Mucosa of stomach (tissue), 1 donor: ENCODE measurements around the gene RBP3.

Source experiments
- H3K27me3 ChIP-seq: one replicate; pipeline ENCODE4 v1.7.0; 2013; ENCODE audit warnings: mild to moderate bottlenecking, low read length; ENCODE audit not compliant: control insufficient read depth, insufficient read depth
- H3K36me3 ChIP-seq: one replicate; pipeline ENCODE4 v1.7.0; 2013; ENCODE audit warnings: low read length; ENCODE audit not compliant: control insufficient read depth, insufficient read depth
- H3K4me1 ChIP-seq: one replicate; pipeline ENCODE4 v1.7.0; 2013; ENCODE audit warnings: mild to moderate bottlenecking, low read length; ENCODE audit not compliant: control insufficient read depth, insufficient read depth
- H3K4me3 ChIP-seq: one replicate; pipeline ENCODE4 v1.7.0; 2013; ENCODE audit warnings: low read length
- H3K9ac ChIP-seq: one replicate; pipeline ENCODE4 v1.7.0; 2013; ENCODE audit warnings: mild to moderate bottlenecking, low read length, moderate library complexity
- H3K9me3 ChIP-seq: one replicate; pipeline ENCODE4 v1.7.0; 2013; ENCODE audit warnings: mild to moderate bottlenecking, low read length, moderate library complexity; ENCODE audit not compliant: control insufficient read depth
- donor health status: Pancreatic carcinoma.

Gene RBP3

DNA sequence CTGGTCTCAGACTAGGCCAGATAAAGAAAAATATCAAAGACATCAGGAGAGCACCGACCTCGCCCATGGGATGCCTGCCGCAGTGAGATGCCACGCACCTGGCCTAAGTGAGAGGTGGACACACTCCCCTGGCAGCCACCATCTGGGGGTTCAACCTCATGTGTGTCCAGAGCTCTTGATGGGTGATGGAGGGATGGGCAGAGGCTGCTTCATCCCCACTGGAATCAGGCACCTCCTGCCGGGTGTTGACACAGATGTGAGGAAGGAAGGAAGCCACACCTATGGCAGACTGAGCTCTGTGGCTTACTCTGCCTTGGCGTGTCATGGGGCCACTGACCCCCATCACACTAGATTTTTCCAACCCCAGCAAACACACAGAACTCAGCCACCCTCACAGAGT is 24.6 kb downstream of the RBP3 start:
- Histone ChIP-seq H3K27me3 (no peaks in the 10 kb centered on the region), H3K9ac (no peak overlapping the region), H3K4me3 (no peak overlapping the region), H3K36me3 (no peaks in the 10 kb centered on the region), H3K4me1 (peaks cover 9% of the 10 kb centered on the region), H3K9me3 (no peaks in the 10 kb centered on the region)

GRCh38 chr10:47374611-47375536 is 26.7 kb downstream of the RBP3 start:
- H3K9me3 ChIP-seq = no peaks in the 10 kb centered on the region
- H3K9ac ChIP-seq = no peak overlapping the region
- H3K36me3 ChIP-seq = no peaks in the 10 kb centered on the region
- H3K4me3 ChIP-seq = no peak overlapping the region
- no peaks in the 10 kb centered on the region for H3K27me3 ChIP-seq
- H3K4me1 ChIP-seq = peaks cover 14% of the 10 kb centered on the region

GRCh38 chr10:47376522-47377220 is 28.5 kb downstream of the RBP3 start:
- Histone ChIP-seq H3K4me1 (peaks cover 29% of the 10 kb centered on the region), H3K27me3 (no peaks in the 10 kb centered on the region), H3K4me3 (no peak overlapping the region), H3K36me3 (no peaks in the 10 kb centered on the region), H3K9me3 (no peaks in the 10 kb centered on the region), H3K9ac (no peak overlapping the region)

GRCh38 chr10:47378183-47378510 is 30.0 kb downstream of the RBP3 start:
- Histone ChIP-seq H3K4me3 (no peak overlapping the region), H3K27me3 (no peaks in the 10 kb centered on the region), H3K9ac (no peak overlapping the region), H3K4me1 (peaks cover 34% of the 10 kb centered on the region), H3K9me3 (no peaks in the 10 kb centered on the region), H3K36me3 (no peaks in the 10 kb centered on the region)

DNA sequence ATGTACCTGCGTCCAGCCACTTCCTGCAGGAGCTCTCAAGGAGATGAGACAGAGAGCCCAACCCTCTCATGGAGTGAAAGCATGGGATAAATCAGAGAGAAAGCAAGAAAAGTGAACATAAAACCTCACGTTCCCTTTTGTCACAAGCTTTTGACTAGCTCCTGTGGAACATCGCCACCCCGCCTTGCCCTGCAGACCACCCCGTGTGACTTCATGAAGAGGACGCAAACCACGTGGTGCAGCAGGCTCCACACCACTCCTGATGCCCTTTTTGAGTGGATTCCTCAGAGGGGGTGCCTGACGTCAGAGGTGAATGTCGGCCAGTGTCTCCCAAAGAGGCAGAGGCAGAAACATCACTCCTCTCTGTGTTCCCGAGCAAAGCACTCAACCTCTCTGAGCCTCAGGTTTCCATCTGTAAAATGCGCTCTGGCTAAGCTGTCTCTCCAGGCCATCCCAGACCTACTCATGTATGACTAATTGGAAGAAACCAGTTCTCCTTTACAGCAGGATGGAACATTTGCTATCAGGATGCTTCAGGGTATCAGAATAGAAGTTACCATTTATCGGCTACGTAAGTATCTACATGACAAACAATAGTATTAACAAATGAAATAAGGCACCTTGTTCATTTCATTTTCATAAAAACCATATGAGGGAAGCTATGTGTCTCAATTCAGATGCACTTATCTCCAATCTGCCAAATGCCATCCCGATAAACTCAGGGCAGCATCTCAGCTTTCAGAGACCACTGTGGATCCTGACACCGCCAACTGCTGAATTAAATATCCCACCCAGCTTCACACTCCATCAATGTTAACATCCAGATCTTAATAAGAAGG is 30.7 kb downstream of the RBP3 start:
- Histone ChIP-seq H3K4me3 (no peak overlapping the region), H3K9ac (no peak overlapping the region), H3K27me3 (no peaks in the 10 kb centered on the region), H3K9me3 (no peaks in the 10 kb centered on the region), H3K4me1 (peaks cover 41% of the 10 kb centered on the region), H3K36me3 (no peaks in the 10 kb centered on the region)

DNA sequence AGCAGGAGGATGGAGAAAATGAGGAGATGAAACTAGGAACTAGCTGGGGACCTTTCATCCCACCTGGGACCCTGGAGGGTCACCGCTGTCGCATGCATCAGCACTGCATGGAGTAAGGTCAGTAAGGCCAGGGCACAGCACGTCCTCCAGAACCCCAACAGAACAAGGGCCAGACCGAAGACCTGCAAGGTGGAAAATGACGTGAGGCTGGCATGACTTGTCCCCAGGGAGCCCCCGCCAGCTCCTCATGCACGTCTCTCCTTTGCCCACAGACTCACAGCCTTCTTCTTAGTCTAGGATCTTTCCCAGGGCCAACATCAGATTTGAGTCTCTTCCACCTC is 31.3 kb downstream of the RBP3 start:
- H3K9ac ChIP-seq = no peak overlapping the region
- H3K27me3 ChIP-seq = no peaks in the 10 kb centered on the region
- no peak overlapping the region for H3K4me3 ChIP-seq
- peaks cover 44% of the 10 kb centered on the region for H3K4me1 ChIP-seq
- H3K36me3 ChIP-seq = no peaks in the 10 kb centered on the region
- H3K9me3 ChIP-seq = no peaks in the 10 kb centered on the region

- H3K36me3 ChIP-seq = no peaks in the 10 kb centered on the region
- H3K9ac ChIP-seq = no peak overlapping the region
- no peak overlapping the region for H3K4me3 ChIP-seq
- peaks cover 44% of the 10 kb centered on the region for H3K4me1 ChIP-seq
- no peaks in the 10 kb centered on the region for H3K9me3 ChIP-seq
- H3K27me3 ChIP-seq = no peaks in the 10 kb centered on the region
These were observed 31.7 kb downstream of the RBP3 start for GRCh38 chr10:47379901-47380300.

DNA sequence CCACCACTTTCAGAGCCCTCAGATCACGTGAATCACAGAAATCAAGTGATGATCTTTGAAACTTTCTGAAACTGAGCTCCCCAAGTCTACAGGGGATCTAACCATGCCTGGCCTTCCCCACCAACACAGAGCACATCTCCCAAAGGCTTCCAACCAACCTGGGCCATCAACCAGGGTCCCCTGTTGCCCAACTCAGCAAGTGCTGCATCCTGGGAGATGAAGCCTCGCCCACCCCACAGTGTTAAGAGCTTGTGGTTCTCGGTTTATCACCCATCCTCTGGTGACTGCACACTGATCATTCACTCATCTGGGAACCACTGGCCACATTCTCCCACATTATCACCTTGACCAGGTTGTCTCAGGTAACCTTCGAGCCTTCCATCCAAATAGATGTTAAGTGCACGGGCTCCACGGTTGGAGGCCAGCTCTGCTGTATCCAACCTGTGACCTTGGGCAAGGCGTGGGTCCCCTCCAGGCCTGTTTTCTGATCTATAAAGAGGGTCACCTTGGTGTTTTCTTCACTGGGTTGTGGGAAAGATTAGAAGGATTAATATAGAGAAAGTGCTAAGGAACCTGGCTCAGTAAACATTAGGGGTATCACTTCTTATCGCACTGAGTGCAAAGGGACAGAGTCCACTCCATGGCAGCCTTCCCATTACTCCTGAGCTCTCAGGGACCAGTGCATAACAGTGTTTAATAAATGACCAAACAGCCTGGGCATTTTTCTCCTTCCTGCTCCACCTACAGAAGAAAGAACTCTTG is 32.4 kb downstream of the RBP3 start:
- no peaks in the 10 kb centered on the region for H3K27me3 ChIP-seq

GRCh38 chr10:47381103-47381395 is 32.9 kb downstream of the RBP3 start:
- Histone ChIP-seq H3K4me1 (peaks cover 44% of the 10 kb centered on the region), H3K36me3 (no peaks in the 10 kb centered on the region), H3K9ac (no peak overlapping the region), H3K9me3 (no peaks in the 10 kb centered on the region), H3K27me3 (no peaks in the 10 kb centered on the region), H3K4me3 (no peak overlapping the region)

More for the DNA sequence above, 32.4 kb downstream of the RBP3 start:
- H3K36me3 ChIP-seq = no peaks in the 10 kb centered on the region
- H3K4me1 ChIP-seq = peaks cover 44% of the 10 kb centered on the region
- H3K4me3 ChIP-seq = no peak overlapping the region
- H3K9ac ChIP-seq = no peak overlapping the region
- no peaks in the 10 kb centered on the region for H3K9me3 ChIP-seq

DNA sequence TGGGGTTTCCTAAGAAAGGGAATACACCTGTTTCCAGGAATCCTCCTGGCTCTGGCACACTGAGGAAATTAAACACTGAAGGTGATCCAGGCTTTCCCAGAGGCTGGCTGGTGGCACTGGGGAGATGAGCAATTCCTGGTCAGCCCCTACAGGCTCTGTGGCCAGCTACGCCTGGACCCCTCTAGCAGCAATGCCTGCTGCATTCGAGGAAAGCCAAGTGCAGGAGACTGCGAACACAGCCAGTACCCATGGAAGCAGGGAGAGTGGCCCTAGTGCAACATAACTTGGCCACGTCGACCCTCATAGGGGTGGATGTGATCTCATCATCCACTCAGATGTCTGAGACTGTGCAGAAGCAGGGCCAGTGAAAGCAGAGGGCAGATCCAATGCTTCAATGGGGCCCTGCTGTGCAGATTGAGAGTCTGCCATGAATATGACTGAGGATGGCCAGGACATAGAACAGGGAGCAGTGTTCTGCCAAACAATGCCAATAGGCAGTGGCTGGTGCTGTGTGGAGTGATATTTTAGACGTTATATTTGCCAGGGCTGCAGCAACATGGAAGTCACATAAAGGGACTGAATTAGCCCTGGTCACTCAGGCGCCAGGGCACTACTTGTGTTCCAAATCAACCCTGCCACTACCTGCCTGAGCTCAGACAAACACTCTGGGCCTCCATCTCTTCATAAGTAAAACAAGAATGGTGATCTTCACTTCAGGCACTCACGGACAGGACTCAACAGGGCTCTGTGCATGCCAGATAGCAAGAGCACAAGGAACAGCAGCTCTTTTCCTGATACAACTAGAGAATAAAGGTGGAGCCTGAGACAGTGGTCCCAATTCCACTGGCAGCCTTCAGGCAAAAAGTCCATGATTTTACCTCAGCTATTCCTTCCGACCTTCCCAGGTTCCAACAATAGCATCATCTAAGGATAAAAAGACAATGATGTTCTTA is 33.5 kb downstream of the RBP3 start:
- Histone ChIP-seq H3K36me3 (no peaks in the 10 kb centered on the region), H3K9ac (no peak overlapping the region), H3K9me3 (no peaks in the 10 kb centered on the region), H3K27me3 (no peaks in the 10 kb centered on the region), H3K4me1 (peaks cover 44% of the 10 kb centered on the region), H3K4me3 (no peak overlapping the region)
